Neuronal stem cell (in vitro differentiated cells): Measurements from ENCODE around the gene GINS2.
A peak's percentile ranks its signal among the peaks of the same experiment; 100 is the strongest.

Source experiments
- DNase-seq: peaks from one replicate; pipeline ENCODE4 v3.0.0-alpha.2; 2013; ENCODE audit warnings: low spot score
- H2AFZ ChIP-seq: one replicate; pipeline ENCODE4 v1.6.1; 2013; ENCODE audit warnings: mild to moderate bottlenecking, low read length, inconsistent platforms
- H2AK5ac ChIP-seq: 2 replicates; pipeline ENCODE4 v1.6.1; 2013; ENCODE audit warnings: low read depth, mild to moderate bottlenecking, inconsistent platforms, low read length, moderate library complexity, mixed read lengths
- H2BK120ac ChIP-seq: 2 replicates; pipeline ENCODE4 v1.6.1; 2013; ENCODE audit warnings: low read depth, mild to moderate bottlenecking, inconsistent platforms, low read length, moderate library complexity, mixed read lengths
- H2BK12ac ChIP-seq: one replicate; pipeline ENCODE4 v1.6.1; 2013; ENCODE audit warnings: low read length, inconsistent platforms
- H2BK15ac ChIP-seq: 2 replicates; pipeline ENCODE4 v1.6.1; 2013; ENCODE audit warnings: mild to moderate bottlenecking, low read length, inconsistent platforms, mixed read lengths
- H2BK5ac ChIP-seq: one replicate; pipeline ENCODE4 v1.6.1; 2013; ENCODE audit warnings: inconsistent platforms, mild to moderate bottlenecking, low read length, moderate library complexity
- H3K14ac ChIP-seq: one replicate; pipeline ENCODE4 v1.6.1; 2013; ENCODE audit warnings: low read length, inconsistent platforms
- H3K18ac ChIP-seq: 2 replicates; pipeline ENCODE4 v1.6.1; 2013; ENCODE audit warnings: low read length, inconsistent platforms
- H3K23ac ChIP-seq: 2 replicates; pipeline ENCODE4 v1.6.1; 2013; ENCODE audit warnings: low read depth, mild to moderate bottlenecking, mixed read lengths, low read length, inconsistent platforms; ENCODE audit not compliant: poor library complexity
- H3K27ac ChIP-seq: replicated peaks from 3 replicates; pipeline ENCODE4 v1.5.1; 2013; ENCODE audit warnings: low read length, inconsistent platforms
- H3K27me3 ChIP-seq, 3 experiments: 2 replicates each; pipeline ENCODE4 v1.6.1; 2013; ENCODE audit warnings: low read length in 3 of 3, mild to moderate bottlenecking in 2 of 3, inconsistent platforms in 1 of 3, low read depth in 1 of 3, mixed read lengths in 1 of 3, moderate library complexity in 1 of 3; ENCODE audit not compliant: control insufficient read depth in 3 of 3, insufficient read depth in 3 of 3
- H3K36me3 ChIP-seq, 2 donors: replicated peaks in 1 of 2; 2 replicates each; pipeline ENCODE4 v1.6.1; 2013; ENCODE audit warnings: low read length in 2 of 2; ENCODE audit not compliant: control insufficient read depth in 2 of 2, insufficient read depth in 2 of 2
- H3K4ac ChIP-seq: 2 replicates; pipeline ENCODE4 v1.6.1; 2013; ENCODE audit warnings: inconsistent platforms, mild to moderate bottlenecking, low read length, moderate library complexity
- H3K4me1 ChIP-seq, 2 donors: 1 replicate in 1 of 2; 2 replicates in 1 of 2; pipeline ENCODE4 v1.6.1; 2013; ENCODE audit warnings: low read length in 2 of 2, low read depth in 1 of 2; ENCODE audit not compliant: control insufficient read depth in 2 of 2, insufficient read depth in 1 of 2
- H3K4me2 ChIP-seq: one replicate; pipeline ENCODE4 v1.6.1; 2013; ENCODE audit warnings: mild to moderate bottlenecking, low read length, inconsistent platforms; ENCODE audit not compliant: insufficient read depth, poor library complexity, severe bottlenecking
- H3K4me3 ChIP-seq, 2 donors: 2 replicates each; pipeline ENCODE4 v1.5.1; 2013; ENCODE audit warnings: low read length in 2 of 2, mild to moderate bottlenecking in 2 of 2, inconsistent platforms in 1 of 2, moderate library complexity in 1 of 2
- H3K79me1 ChIP-seq: one replicate; pipeline ENCODE4 v1.6.1; 2013; ENCODE audit warnings: low read depth, mild to moderate bottlenecking, inconsistent platforms, low read length, moderate library complexity
- H3K9ac ChIP-seq: one replicate; pipeline ENCODE4 v1.6.1; 2013; ENCODE audit warnings: mild to moderate bottlenecking, low read depth, low read length, inconsistent platforms; ENCODE audit not compliant: poor library complexity
- H3K9me3 ChIP-seq, 2 donors: replicated peaks in 1 of 2; 2 replicates each; pipeline versions ENCODE3 to v1.6.1; 2013; ENCODE audit warnings: low read length in 2 of 2, mild to moderate bottlenecking in 2 of 2, inconsistent platforms in 1 of 2, low read depth in 1 of 2, mixed read lengths in 1 of 2, moderate library complexity in 1 of 2; ENCODE audit not compliant: control insufficient read depth in 2 of 2, insufficient read depth in 1 of 2
- H4K8ac ChIP-seq: one replicate; pipeline ENCODE4 v1.6.1; 2013; ENCODE audit warnings: low read depth, mild to moderate bottlenecking, inconsistent platforms, low read length, moderate library complexity
- H4K91ac ChIP-seq: one replicate; pipeline ENCODE4 v1.6.1; 2013; ENCODE audit warnings: low read length, low read depth, mild to moderate bottlenecking, inconsistent platforms; ENCODE audit not compliant: poor library complexity
- WGBS, 2 donors: extraction: QIAGEN DNeasy Blood & Tissue Kit; methylation state at CpG; one replicate each; pipeline ENCODE4 v1.1.7; 2013; ENCODE audit warnings: missing lambda C conversion rate in 2 of 2, mixed read lengths in 1 of 2; ENCODE audit not compliant: insufficient read length in 2 of 2, insufficient replicate concordance in 1 of 2; ENCODE audit errors: extremely low coverage in 2 of 2; 5-methylcytosine and 5-hydroxymethylcytosine counted together

The GINS2 gene

DNA sequence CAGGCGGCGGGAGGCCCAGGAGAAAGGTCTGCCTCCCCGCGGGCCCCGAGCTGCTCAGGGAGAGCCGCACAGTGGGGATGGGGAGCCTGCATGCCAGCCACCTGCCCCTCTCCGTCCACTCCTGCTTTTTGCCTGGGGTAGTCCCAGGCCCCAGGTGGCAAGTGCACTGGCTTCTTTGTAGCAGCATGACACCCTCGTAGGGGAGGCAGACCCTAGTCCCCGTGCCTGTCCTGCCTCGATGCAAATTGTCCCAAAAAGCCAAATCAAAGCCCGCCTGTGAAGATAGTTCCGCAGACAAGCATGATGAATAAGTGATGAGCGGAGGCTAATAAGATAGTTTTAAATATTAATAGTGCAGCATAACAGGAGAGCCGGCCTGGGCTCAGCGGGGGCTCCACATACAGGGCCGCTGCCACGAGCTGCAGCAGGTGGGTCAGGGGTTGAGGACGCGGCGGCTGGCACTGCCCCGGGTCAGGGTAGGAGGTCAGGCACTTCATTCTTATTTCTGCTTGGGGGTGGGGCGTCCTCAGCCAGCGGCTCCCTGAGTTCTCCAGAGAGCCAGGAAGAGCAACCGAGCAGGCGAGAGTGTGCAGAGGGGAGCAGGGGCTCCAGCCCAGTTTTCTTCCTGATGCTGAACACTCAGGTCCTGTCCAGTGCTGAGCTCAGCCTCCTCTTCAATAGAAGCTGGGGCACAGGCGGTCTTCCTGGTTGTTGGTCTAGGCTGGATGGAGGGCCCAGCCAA is 26.8 kb downstream of the GINS2 start:
- no peak overlapping the region for H3K4me3 ChIP-seq
- DNase-seq, result no peak
- H3K79me1 ChIP-seq, result peaks cover 8% of the 10 kb centered on the region
- no peaks in the 10 kb centered on the region for H3K27me3 ChIP-seq
- H3K4me2 ChIP-seq, result peak overlapping the region; percentile 38
- H2BK15ac ChIP-seq, result peak overlapping the region; percentile 99
- H3K36me3 ChIP-seq, result peaks cover 35 to 85% of the 10 kb centered on the region in 2 donors
- H2BK120ac ChIP-seq, result peak overlapping the region; percentile 87
- no peak overlapping the region for H4K91ac ChIP-seq
- peak overlapping the region; percentile 67 for H3K4ac ChIP-seq
- peaks cover 27 to 35% of the 10 kb centered on the region in 2 donors for H3K4me1 ChIP-seq
- H3K9ac ChIP-seq, result peak overlapping the region; percentile 34
- no peak overlapping the region for H3K14ac ChIP-seq
- H3K23ac ChIP-seq, result no peak overlapping the region
- H4K8ac ChIP-seq, result no peak overlapping the region
- H2AFZ ChIP-seq, result no peak overlapping the region
- WGBS, 2 donors, result no CpG with 5 or more reads among the region's 26 CpGs
- H2BK5ac ChIP-seq, result peak overlapping the region; percentile 95
- H2AK5ac ChIP-seq, result peak overlapping the region; percentile 92
- peak overlapping the region; percentile 97 for H3K18ac ChIP-seq
- no peak overlapping the region for H2BK12ac ChIP-seq
- H3K9me3 ChIP-seq, result peaks cover 0 to 2% of the 10 kb centered on the region in 2 donors
- H3K27ac ChIP-seq, result peak overlapping the region; percentile 79

GRCh38 chr16:85660843-85661739 is 27.7 kb downstream of the GINS2 start:
- H2BK120ac ChIP-seq, result peak overlapping the region; percentile 87
- no peak overlapping the region for H2AFZ ChIP-seq
- H3K4me3 ChIP-seq, result no peak overlapping the region
- H2BK5ac ChIP-seq, result peak overlapping the region; percentile 95
- peaks cover 27 to 35% of the 10 kb centered on the region in 2 donors for H3K4me1 ChIP-seq
- H3K4me2 ChIP-seq, result no peak overlapping the region
- peaks cover 0 to 2% of the 10 kb centered on the region in 2 donors for H3K9me3 ChIP-seq
- H4K8ac ChIP-seq, result peak overlapping the region; percentile 74
- peak overlapping the region; percentile 67 for H3K4ac ChIP-seq
- H3K27me3 ChIP-seq, result no peaks in the 10 kb centered on the region
- H3K79me1 ChIP-seq, result peaks cover 8% of the 10 kb centered on the region
- WGBS, 2 donors, result no CpG with 5 or more reads among the region's 42 CpGs
- peak overlapping the region; percentile 56 for H3K23ac ChIP-seq
- no peak overlapping the region for H3K27ac ChIP-seq
- H3K36me3 ChIP-seq, result peaks cover 37 to 85% of the 10 kb centered on the region in 2 donors
- H3K9ac ChIP-seq, result peak overlapping the region; percentile 63
- peak overlapping the region; percentile 99 for H2BK15ac ChIP-seq
- H3K14ac ChIP-seq, result no peak overlapping the region
- peak overlapping the region; percentile 68 for H4K91ac ChIP-seq
- H3K18ac ChIP-seq, result peak overlapping the region; percentile 97
- peak overlapping the region; percentile 92 for H2BK12ac ChIP-seq
- DNase-seq, result no peak
- peak overlapping the region; percentile 92 for H2AK5ac ChIP-seq

- Histone ChIP-seq H3K36me3 (peaks cover 31 to 85% of the 10 kb centered on the region in 2 donors), H3K4ac (no peak overlapping the region), H3K14ac (no peak overlapping the region), H3K27ac (no peak overlapping the region), H2BK120ac (no peak overlapping the region), H3K27me3 (no peaks in the 10 kb centered on the region), H3K23ac (peak overlapping the region; percentile 17), H3K4me1 (peaks cover 28 to 35% of the 10 kb centered on the region in 2 donors), H3K4me3 (no peak overlapping the region), H2BK15ac (peak overlapping the region; percentile 73), H2BK5ac (peak overlapping the region; percentile 29), H4K91ac (peak overlapping the region; percentile 7), H3K18ac (peak overlapping the region; percentile 84), H4K8ac (no peak overlapping the region), H3K9ac (peak overlapping the region; percentile 72), H3K79me1 (peaks cover 8% of the 10 kb centered on the region), H2BK12ac (peak overlapping the region; percentile 63), H3K4me2 (no peak overlapping the region), H2AFZ (no peak overlapping the region), H2AK5ac (peak overlapping the region; percentile 71), H3K9me3 (peaks cover 0 to 2% of the 10 kb centered on the region in 2 donors)
- WGBS, 2 donors, result no CpG with 5 or more reads among the region's 12 CpGs
- peak; percentile 68 for DNase-seq
Observed at GRCh38 chr16:85659805-85660511, 28.8 kb downstream of the GINS2 start.
